PC-9 (cell line): ENCODE results near the gene SNTG2. TPM values are rescaled to one million over a fixed set of nuclear protein-coding genes. Genes with fewer than 3 reads are reported as not detected.

Experiments used
- BruUV-seq: library from RNA; stranded (reverse); fragments of 400-500 nt; replicated peaks from 2 replicates; lab custom pipeline; 2021; lab: Mats Ljungman, UMichigan
- CTCF ChIA-PET: fragments of 300-600 bp; sonication (Branson Sonifier 250); formaldehyde crosslinking; loops from one replicate; lab custom pipeline; 2022; ENCODE audit warnings: antibody characterized with exemption; lab: Charles Lee
- POLR2A ChIA-PET: fragments of 300-600 bp; sonication (Branson Sonifier 250); formaldehyde crosslinking; loops from one replicate; lab custom pipeline; 2022; ENCODE audit warnings: antibody characterized with exemption; ENCODE audit not compliant: unreplicated experiment; lab: Charles Lee
- DNase-seq, 2 experiments: peaks; one replicate each; pipeline versions ENCODE4 v3.0.0 to v3.0.0-alpha.2; 2015 to 2022; ENCODE audit warnings: mixed read lengths in 1 of 2
- H2AFZ ChIP-seq: fragments of 200-600 bp; sonication (generic); 2 replicates; pipeline ENCODE4 v1.8.1; 2017; ENCODE audit warnings: antibody characterized with exemption
- H3F3A ChIP-seq: fragments of 200-600 bp; sonication (generic); 2 replicates; pipeline ENCODE4 v1.8.1; 2017; ENCODE audit warnings: antibody characterized with exemption, mild to moderate bottlenecking, low read depth; ENCODE audit not compliant: insufficient read depth
- H3K27ac ChIP-seq: fragments of 200-600 bp; sonication (generic); 2 replicates; pipeline ENCODE4 v1.6.1; 2016; ENCODE audit warnings: mixed run types
- H3K27me3 ChIP-seq: fragments of 200-600 bp; sonication (generic); 2 replicates; pipeline ENCODE4 v1.6.1; 2016; ENCODE audit warnings: low read depth, mixed run types; ENCODE audit not compliant: insufficient read depth
- H3K36me3 ChIP-seq: fragments of 200-600 bp; sonication (generic); 2 replicates; pipeline ENCODE4 v1.6.1; 2016; ENCODE audit warnings: low read depth, mixed run types
- H3K4me1 ChIP-seq: fragments of 200-600 bp; sonication (generic); replicated peaks from 2 replicates; pipeline ENCODE4 v1.6.1; 2016; ENCODE audit warnings: mixed run types; ENCODE audit not compliant: insufficient read depth
- H3K4me2 ChIP-seq: fragments of 200-600 bp; sonication (generic); 2 replicates; pipeline ENCODE4 v1.6.1; 2017; ENCODE audit warnings: mixed run types
- H3K4me3 ChIP-seq: fragments of 200-600 bp; sonication (generic); 2 replicates; pipeline ENCODE4 v1.6.1; 2016; ENCODE audit warnings: mixed run types
- H3K79me2 ChIP-seq: fragments of 200-600 bp; sonication (generic); 2 replicates; pipeline ENCODE4 v1.6.1; 2017; ENCODE audit warnings: low read depth, mixed run types
- H3K9me2 ChIP-seq: fragments of 200-600 bp; sonication (generic); 2 replicates; pipeline ENCODE4 v1.8.1; 2017; ENCODE audit warnings: mild to moderate bottlenecking; ENCODE audit not compliant: insufficient read depth
- H3K9me3 ChIP-seq: fragments of 200-600 bp; sonication (generic); 2 replicates; pipeline ENCODE4 v1.8.1; 2016; ENCODE audit warnings: low read depth; ENCODE audit not compliant: insufficient read depth
- H4K20me1 ChIP-seq: fragments of 200-600 bp; sonication (generic); 2 replicates; pipeline ENCODE4 v1.8.1; 2017; ENCODE audit not compliant: insufficient read depth
- CTCF ChIP-seq: fragments of 200-600 bp; sonication (generic); conservative IDR thresholded peaks from 2 replicates; pipeline ENCODE4 v1.6.1; 2017; ENCODE audit warnings: mixed run types, antibody characterized with exemption, mild to moderate bottlenecking, moderate library complexity
- EZH2 ChIP-seq: fragments of 200-600 bp; sonication (generic); IDR thresholded peaks from 2 replicates; pipeline ENCODE4 v1.8.0; 2017; ENCODE audit warnings: antibody characterized with exemption, low read depth
- intact Hi-C: fragments of 100-400 bp; cut with micrococcal nuclease; formaldehyde crosslinking; loops from one replicate; pipeline ENCODE4 v1.10.0; 2022; ENCODE audit not compliant: unreplicated experiment
- total RNA-seq: library from RNA; stranded (reverse); gene quantifications from 2 replicates; pipeline ENCODE4 v1.2.3, GENCODE V29; 2021

The SNTG2 gene
- total RNA-seq, 1 experiment from 2014 or later = not detected

GRCh38 chr2:1310866-1311265 is 360.2 kb downstream of the SNTG2 start:
- Histone ChIP-seq H3K79me2 (no peaks in the 10 kb centered on the region), H3K36me3 (no peaks in the 10 kb centered on the region), H3K27me3 (peaks cover 77% of the 10 kb centered on the region), H4K20me1 (no peaks in the 10 kb centered on the region; the same call in 1 of the 2 replicates), H3K4me1 (no peaks in the 10 kb centered on the region), H3K4me2 (no peak overlapping the region), H3K4me3 (no peak overlapping the region), H3K27ac (no peak overlapping the region), H3K9me3 (no peaks in the 10 kb centered on the region), H3K9me2 (no peaks in the 10 kb centered on the region), H2AFZ (no peak overlapping the region), H3F3A (no peaks in the 10 kb centered on the region)
- intact Hi-C loops = no loop called here
- TF ChIP-seq CTCF = no peak
- no peak for TF ChIP-seq EZH2
- DNase-seq = no peak
- ChIA-PET CTCF (no interaction called here), POLR2A (no interaction called here)
- no TSS peak for BruUV-seq

GRCh38 chr2:1313240-1313924 is 362.7 kb downstream of the SNTG2 start:
- no peak overlapping the region for H3K4me3 ChIP-seq
- no peak overlapping the region for H3K4me2 ChIP-seq
- no peaks in the 10 kb centered on the region for H3K79me2 ChIP-seq
- intact Hi-C loops = no loop called here
- no peaks in the 10 kb centered on the region for H3K9me2 ChIP-seq
- peaks cover 55% of the 10 kb centered on the region for H3K27me3 ChIP-seq
- no peak for TF ChIP-seq EZH2
- TF ChIP-seq CTCF = no peak
- BruUV-seq = no TSS peak
- no peaks in the 10 kb centered on the region for H3F3A ChIP-seq
- no peak overlapping the region for H2AFZ ChIP-seq
- no peaks in the 10 kb centered on the region for H3K9me3 ChIP-seq
- no peak for DNase-seq
- H3K27ac ChIP-seq = no peak overlapping the region
- no peaks in the 10 kb centered on the region; the same call in 1 of the 2 replicates for H4K20me1 ChIP-seq
- no peaks in the 10 kb centered on the region for H3K4me1 ChIP-seq
- H3K36me3 ChIP-seq = no peaks in the 10 kb centered on the region
- POLR2A ChIA-PET = no interaction called here
- CTCF ChIA-PET = no interaction called here

- Histone ChIP-seq H3K4me2 (no peak overlapping the region), H3K9me2 (no peaks in the 10 kb centered on the region), H3K27ac (no peak overlapping the region), H3K79me2 (no peaks in the 10 kb centered on the region), H3K27me3 (peaks cover 55% of the 10 kb centered on the region), H4K20me1 (no peaks in the 10 kb centered on the region; the same call in 1 of the 2 replicates), H3K36me3 (no peaks in the 10 kb centered on the region), H3K4me3 (no peak overlapping the region), H3F3A (no peaks in the 10 kb centered on the region), H3K4me1 (no peaks in the 10 kb centered on the region), H2AFZ (no peak overlapping the region), H3K9me3 (no peaks in the 10 kb centered on the region)
- TF ChIP-seq EZH2 (no peak), CTCF (no peak)
- CTCF ChIA-PET = no interaction called here
- POLR2A ChIA-PET = no interaction called here
- intact Hi-C loops = no loop called here
- no peak for DNase-seq
- BruUV-seq = no TSS peak
Observed at GRCh38 chr2:1314254-1314653, 363.6 kb downstream of the SNTG2 start.
